ENCODE measurements around the gene VEZF1.

VEZF1 gene

DNA sequence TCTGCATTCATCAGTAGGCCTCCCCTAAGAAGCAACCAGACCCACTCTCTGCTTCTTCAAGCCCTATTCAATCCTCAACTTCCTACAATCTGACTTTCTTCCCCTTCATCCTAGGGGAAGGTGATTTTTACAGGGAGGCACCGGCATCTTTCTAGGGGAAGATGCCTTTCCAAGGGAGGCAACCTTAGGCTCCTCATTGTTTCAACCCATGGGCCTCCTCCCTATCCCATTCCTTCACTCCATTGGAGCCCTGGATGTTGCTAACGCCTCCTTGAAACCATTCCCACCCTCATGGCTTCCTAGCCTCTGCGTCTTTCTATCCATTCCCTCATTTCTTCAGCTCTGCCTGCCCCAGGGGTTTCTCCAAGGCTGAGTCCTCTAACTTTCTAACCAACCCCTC lies 30.2 kb downstream of the VEZF1 start:
- H3K79me2 ChIP-seq (ENCODE audit: low read length): no peaks in the 10 kb centered on the region
- no peak overlapping the region for H3K9ac ChIP-seq (ENCODE audit: low read length)
- no peak for TF ChIP-seq EZH2phosphoT487 (IDR thresholded peaks at IDR 0.05; ENCODE audit: low read depth)
- TF ChIP-seq, protein P1, sequence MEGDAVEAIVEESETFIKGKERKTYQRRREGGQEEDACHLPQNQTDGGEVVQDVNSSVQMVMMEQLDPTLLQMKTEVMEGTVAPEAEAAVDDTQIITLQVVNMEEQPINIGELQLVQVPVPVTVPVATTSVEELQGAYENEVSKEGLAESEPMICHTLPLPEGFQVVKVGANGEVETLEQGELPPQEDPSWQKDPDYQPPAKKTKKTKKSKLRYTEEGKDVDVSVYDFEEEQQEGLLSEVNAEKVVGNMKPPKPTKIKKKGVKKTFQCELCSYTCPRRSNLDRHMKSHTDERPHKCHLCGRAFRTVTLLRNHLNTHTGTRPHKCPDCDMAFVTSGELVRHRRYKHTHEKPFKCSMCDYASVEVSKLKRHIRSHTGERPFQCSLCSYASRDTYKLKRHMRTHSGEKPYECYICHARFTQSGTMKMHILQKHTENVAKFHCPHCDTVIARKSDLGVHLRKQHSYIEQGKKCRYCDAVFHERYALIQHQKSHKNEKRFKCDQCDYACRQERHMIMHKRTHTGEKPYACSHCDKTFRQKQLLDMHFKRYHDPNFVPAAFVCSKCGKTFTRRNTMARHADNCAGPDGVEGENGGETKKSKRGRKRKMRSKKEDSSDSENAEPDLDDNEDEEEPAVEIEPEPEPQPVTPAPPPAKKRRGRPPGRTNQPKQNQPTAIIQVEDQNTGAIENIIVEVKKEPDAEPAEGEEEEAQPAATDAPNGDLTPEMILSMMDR (IDR thresholded peaks at IDR 0.05; ENCODE audit: low read depth, low read length): no peak
- H3K27me3 ChIP-seq (ENCODE audit: low read depth, low read length): peaks cover 71% of the 10 kb centered on the region
- H3K36me3 ChIP-seq (replicated peaks; ENCODE audit: low read depth, low read length): no peaks in the 10 kb centered on the region
- H2AFZ ChIP-seq (ENCODE audit: low read depth, low read length): no peak overlapping the region
- H3K9me3 ChIP-seq (ENCODE audit: insufficient read depth, low read length): no peaks in the 10 kb centered on the region
- peaks cover 20% of the 10 kb centered on the region for H3K4me1 ChIP-seq (ENCODE audit: low read length)
- no peak overlapping the region for H3K4me3 ChIP-seq (ENCODE audit: low read length)
- peaks cover 9% of the 10 kb centered on the region; the same call in 1 of the 2 replicates for H4K20me1 ChIP-seq (ENCODE audit: insufficient read depth, low read length)
- H3K27ac ChIP-seq (ENCODE audit: low read length): no peak overlapping the region
- no peak overlapping the region for H3K4me2 ChIP-seq (ENCODE audit: low read length)

GRCh38 chr17:57957120-57957850 lies 30.8 kb downstream of the VEZF1 start:
- no peak overlapping the region for H3K9ac ChIP-seq (ENCODE audit: low read length)
- H3K9me3 ChIP-seq (ENCODE audit: insufficient read depth, low read length): no peaks in the 10 kb centered on the region
- H3K27me3 ChIP-seq (ENCODE audit: low read depth, low read length): peaks cover 70% of the 10 kb centered on the region
- peaks cover 9% of the 10 kb centered on the region; the same call in 1 of the 2 replicates for H4K20me1 ChIP-seq (ENCODE audit: insufficient read depth, low read length)
- no peak overlapping the region for H3K27ac ChIP-seq (ENCODE audit: low read length)
- H3K4me2 ChIP-seq (ENCODE audit: low read length): no peak overlapping the region
- peaks cover 25% of the 10 kb centered on the region for H3K4me1 ChIP-seq (ENCODE audit: low read length)
- no peaks in the 10 kb centered on the region for H3K36me3 ChIP-seq (replicated peaks; ENCODE audit: low read depth, low read length)
- H2AFZ ChIP-seq (ENCODE audit: low read depth, low read length): no peak overlapping the region
- H3K79me2 ChIP-seq (ENCODE audit: low read length): no peaks in the 10 kb centered on the region
- TF ChIP-seq, protein P1 (IDR thresholded peaks at IDR 0.05; ENCODE audit: low read depth, low read length): no peak
- TF ChIP-seq EZH2phosphoT487 (IDR thresholded peaks at IDR 0.05; ENCODE audit: low read depth): no peak
- H3K4me3 ChIP-seq (ENCODE audit: low read length): no peak overlapping the region

DNA sequence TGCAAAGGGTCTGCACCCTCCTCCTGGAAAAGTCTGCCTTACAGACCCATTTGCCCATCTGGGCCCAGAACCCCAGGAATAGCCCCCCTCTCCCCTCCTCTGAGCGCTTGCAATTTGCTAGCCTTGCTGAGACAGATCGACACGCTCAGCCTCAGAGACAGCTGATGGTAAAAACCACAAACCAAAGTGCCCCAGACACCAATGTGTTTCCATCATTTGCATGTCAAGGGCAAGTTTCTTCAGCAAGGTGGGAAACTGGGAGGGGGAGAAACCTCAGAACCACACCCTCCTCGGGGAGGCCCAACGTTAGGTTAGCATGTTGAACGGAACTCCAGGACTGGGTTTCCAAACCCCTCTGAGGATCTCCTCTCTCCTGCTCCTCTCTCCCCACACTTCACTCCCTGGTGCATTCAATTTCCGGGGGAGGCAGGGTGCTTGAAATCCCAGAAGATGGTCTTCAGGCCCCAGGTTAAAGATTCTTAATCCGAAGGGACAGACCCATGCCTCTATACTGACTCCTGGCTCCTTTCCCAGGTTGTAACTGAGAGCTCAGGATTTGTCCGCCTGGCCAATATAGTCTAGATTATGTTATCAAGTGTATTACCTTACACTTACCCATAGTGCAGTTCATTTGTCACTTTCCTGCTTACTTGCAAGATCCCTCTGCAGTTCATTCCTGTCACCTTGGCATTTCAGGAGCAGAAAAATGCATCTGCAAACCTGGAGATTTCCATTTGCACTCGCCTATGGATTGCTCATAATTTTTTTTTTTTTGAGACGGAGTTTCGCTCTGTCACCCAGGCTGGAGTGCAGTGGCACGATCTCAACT lies 31.5 kb downstream of the VEZF1 start:
- Histone ChIP-seq H3K27me3 (ENCODE audit: low read depth, low read length) (peaks cover 71% of the 10 kb centered on the region), H3K36me3 (replicated peaks; ENCODE audit: low read depth, low read length) (no peaks in the 10 kb centered on the region), H3K9me3 (ENCODE audit: insufficient read depth, low read length) (no peaks in the 10 kb centered on the region), H3K4me3 (ENCODE audit: low read length) (peak overlapping the region; percentile 82), H3K4me2 (ENCODE audit: low read length) (peak overlapping the region; percentile 100), H3K79me2 (ENCODE audit: low read length) (no peaks in the 10 kb centered on the region), H3K27ac (ENCODE audit: low read length) (no peak overlapping the region), H2AFZ (ENCODE audit: low read depth, low read length) (no peak overlapping the region), H4K20me1 (ENCODE audit: insufficient read depth, low read length) (peaks cover 9% of the 10 kb centered on the region; the same call in 1 of the 2 replicates), H3K9ac (ENCODE audit: low read length) (no peak overlapping the region), H3K4me1 (ENCODE audit: low read length) (peaks cover 25% of the 10 kb centered on the region)
- TF ChIP-seq EZH2phosphoT487 (IDR thresholded peaks at IDR 0.05; ENCODE audit: low read depth): no peak
- TF ChIP-seq, protein P1 (IDR thresholded peaks at IDR 0.05; ENCODE audit: low read depth, low read length): no peak

All from OCI-LY3 (cell line).